ENCODE results near the gene ANKRD13C. TPM values are rescaled to one million over a fixed set of nuclear protein-coding genes. Genes with fewer than 3 reads are reported as not detected.

The ANKRD13C gene
- total RNA-seq, 1 experiment from 2014 or later = 20.6 TPM

DNA sequence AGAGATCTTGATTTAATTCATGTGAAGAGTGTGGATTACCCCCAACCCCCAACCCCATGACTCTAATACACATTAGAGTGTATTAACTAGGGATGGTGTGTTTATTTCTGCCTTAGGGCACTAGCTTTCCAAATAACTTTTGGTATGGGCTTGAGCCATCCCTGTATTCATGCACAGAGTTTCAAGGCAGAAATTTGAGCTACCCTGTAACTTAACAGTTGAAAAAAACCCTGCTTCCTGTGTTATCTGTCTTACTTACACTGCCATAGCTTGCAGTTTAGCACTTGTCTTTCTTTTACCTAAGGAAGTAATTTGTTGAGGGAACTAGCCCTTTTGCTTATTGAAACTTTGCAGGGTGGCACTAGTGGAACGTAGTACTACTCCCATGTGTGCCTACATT, 127.1 kb downstream of the ANKRD13C start:
- DNase-seq (ENCODE audit: low spot score) = no peak
- ChIA-PET CTCF (no interaction called here), POLR2A (ENCODE audit: low non-redundant PET) (no interaction called here)
- intact Hi-C loops (cut with micrococcal nuclease; ENCODE audit: unreplicated experiment) = no loop called here
- H3K9me3 ChIP-seq (ENCODE audit: low read depth, low read length, poor library complexity, severe bottlenecking) = no peaks in the 10 kb centered on the region
- BruUV-seq (replicated peaks) = no TSS peak
- H3K27ac ChIP-seq (ENCODE audit: low read depth, low read length, poor library complexity, severe bottlenecking) = peak overlapping the region; percentile 33
- no peak overlapping the region for H3K4me3 ChIP-seq (ENCODE audit: low read depth, low read length, poor library complexity, severe bottlenecking)
- TF ChIP-seq EZH2 (IDR thresholded peaks at IDR 0.05; ENCODE audit: borderline replicate concordance, low read depth, low read length, poor library complexity, severe bottlenecking) = no peak
- TF ChIP-seq CTCF (conservative IDR thresholded peaks at IDR 0.05; ENCODE audit: low read depth, low read length) = no peak
- H3K27me3 ChIP-seq (replicated peaks; ENCODE audit: insufficient read depth, low read depth, low read length, poor library complexity) = no peaks in the 10 kb centered on the region
- peaks cover 86% of the 10 kb centered on the region for H3K36me3 ChIP-seq (ENCODE audit: insufficient read depth, low read length, poor library complexity, severe bottlenecking)
- H3K4me1 ChIP-seq (ENCODE audit: insufficient read depth, low read length, poor library complexity, severe bottlenecking) = peaks cover 22% of the 10 kb centered on the region

DNA sequence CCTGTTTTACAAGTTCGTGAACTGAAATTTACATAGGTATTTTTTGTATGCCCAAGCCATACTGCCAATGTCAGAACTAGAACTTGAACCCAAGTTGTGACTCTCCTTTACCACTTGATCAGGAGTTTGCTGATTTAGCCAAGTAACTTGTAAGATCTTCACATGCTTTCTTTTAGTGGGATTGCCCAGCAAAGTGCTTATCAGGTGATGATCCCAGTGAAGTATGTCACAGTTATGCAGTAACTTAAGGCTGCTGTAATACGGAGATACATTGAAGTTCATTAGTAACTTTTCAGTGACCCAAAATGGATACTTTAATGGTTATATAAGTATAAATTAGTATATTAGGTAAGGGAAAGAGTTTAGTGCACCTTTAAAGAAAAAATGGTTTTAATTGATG, 129.6 kb downstream of the ANKRD13C start:
- CTCF ChIA-PET = no interaction called here
- TF ChIP-seq CTCF (conservative IDR thresholded peaks at IDR 0.05; ENCODE audit: low read depth, low read length) = no peak
- TF ChIP-seq EZH2 (IDR thresholded peaks at IDR 0.05; ENCODE audit: borderline replicate concordance, low read depth, low read length, poor library complexity, severe bottlenecking) = no peak
- intact Hi-C loops (cut with micrococcal nuclease; ENCODE audit: unreplicated experiment) = no loop called here

DNA sequence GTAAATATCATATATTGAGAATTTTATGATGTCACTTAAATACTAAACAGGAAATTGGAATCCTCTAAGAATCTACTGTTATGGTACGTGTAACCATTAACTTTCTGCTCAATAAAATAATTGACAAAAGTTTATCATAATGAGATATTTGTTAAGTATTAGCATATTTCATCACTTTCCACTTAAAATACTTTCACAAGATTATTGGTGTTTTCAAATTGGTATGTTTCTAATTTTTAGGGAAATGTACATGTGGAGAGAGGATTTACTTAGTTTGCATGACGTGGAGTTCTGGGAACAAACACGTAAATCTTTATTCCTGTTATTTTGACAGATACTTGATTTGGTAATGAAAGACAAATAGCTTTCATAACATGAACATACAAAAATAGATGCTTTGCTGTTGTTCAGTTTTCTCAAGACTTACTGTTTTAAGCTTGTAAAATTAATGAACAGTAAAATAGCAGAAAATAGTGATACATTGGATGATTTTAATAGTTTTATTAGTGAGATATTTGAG, 131.7 kb downstream of the ANKRD13C start:
- CTCF ChIA-PET = no interaction called here
- no peaks in the 10 kb centered on the region for H3K9me3 ChIP-seq (ENCODE audit: low read depth, low read length, poor library complexity, severe bottlenecking)
- peaks cover 39% of the 10 kb centered on the region for H3K36me3 ChIP-seq (ENCODE audit: insufficient read depth, low read length, poor library complexity, severe bottlenecking)
- BruUV-seq (replicated peaks) = no TSS peak
- DNase-seq (ENCODE audit: low spot score) = no peak
- H3K27ac ChIP-seq (ENCODE audit: low read depth, low read length, poor library complexity, severe bottlenecking) = peak overlapping the region; percentile 98
- POLR2A ChIA-PET (ENCODE audit: low non-redundant PET) = no interaction called here
- intact Hi-C loops (cut with micrococcal nuclease; ENCODE audit: unreplicated experiment) = no loop called here
- peak overlapping the region; percentile 89 for H3K4me3 ChIP-seq (ENCODE audit: low read depth, low read length, poor library complexity, severe bottlenecking)
- peaks cover 29% of the 10 kb centered on the region for H3K4me1 ChIP-seq (ENCODE audit: insufficient read depth, low read length, poor library complexity, severe bottlenecking)
- TF ChIP-seq CTCF (conservative IDR thresholded peaks at IDR 0.05; ENCODE audit: low read depth, low read length) (no peak), EZH2 (IDR thresholded peaks at IDR 0.05; ENCODE audit: borderline replicate concordance, low read depth, low read length, poor library complexity, severe bottlenecking) (no peak)
- no peaks in the 10 kb centered on the region for H3K27me3 ChIP-seq (replicated peaks; ENCODE audit: insufficient read depth, low read depth, low read length, poor library complexity)

More for the DNA sequence above, 129.6 kb downstream of the ANKRD13C start:
- no peaks in the 10 kb centered on the region for H3K9me3 ChIP-seq (ENCODE audit: low read depth, low read length, poor library complexity, severe bottlenecking)
- POLR2A ChIA-PET (ENCODE audit: low non-redundant PET) = no interaction called here
- no peaks in the 10 kb centered on the region for H3K27me3 ChIP-seq (replicated peaks; ENCODE audit: insufficient read depth, low read depth, low read length, poor library complexity)
- BruUV-seq (replicated peaks) = no TSS peak
- H3K4me3 ChIP-seq (ENCODE audit: low read depth, low read length, poor library complexity, severe bottlenecking) = no peak overlapping the region
- no peak overlapping the region for H3K27ac ChIP-seq (ENCODE audit: low read depth, low read length, poor library complexity, severe bottlenecking)
- no peak for DNase-seq (ENCODE audit: low spot score)
- H3K4me1 ChIP-seq (ENCODE audit: insufficient read depth, low read length, poor library complexity, severe bottlenecking) = peaks cover 29% of the 10 kb centered on the region
- H3K36me3 ChIP-seq (ENCODE audit: insufficient read depth, low read length, poor library complexity, severe bottlenecking) = peaks cover 61% of the 10 kb centered on the region

Data from A673 (cell line).